SU-DHL-6 (cell line): ENCODE results near the gene GLRA3.

ENCODE experiments used
- EZH2phosphoT487 ChIP-seq: fragments of 200-600 bp; sonication (generic), shearing (Covaris generic); conservative IDR thresholded peaks from 2 replicates; pipeline ENCODE4 v1.6.1; 2018; ENCODE audit warnings: mild to moderate bottlenecking, antibody characterized with exemption, low read length, moderate library complexity, mixed read lengths
- TF ChIP-seq, protein P1 (sequence below): fragments of 200-600 bp; sonication (generic); IDR thresholded peaks from one replicate; pipeline ENCODE4 v1.5.1; 2017; ENCODE audit warnings: antibody characterized with exemption, mild to moderate bottlenecking, low read length, moderate library complexity; ENCODE audit not compliant: insufficient read depth, poor library complexity, severe bottlenecking

DNA sequence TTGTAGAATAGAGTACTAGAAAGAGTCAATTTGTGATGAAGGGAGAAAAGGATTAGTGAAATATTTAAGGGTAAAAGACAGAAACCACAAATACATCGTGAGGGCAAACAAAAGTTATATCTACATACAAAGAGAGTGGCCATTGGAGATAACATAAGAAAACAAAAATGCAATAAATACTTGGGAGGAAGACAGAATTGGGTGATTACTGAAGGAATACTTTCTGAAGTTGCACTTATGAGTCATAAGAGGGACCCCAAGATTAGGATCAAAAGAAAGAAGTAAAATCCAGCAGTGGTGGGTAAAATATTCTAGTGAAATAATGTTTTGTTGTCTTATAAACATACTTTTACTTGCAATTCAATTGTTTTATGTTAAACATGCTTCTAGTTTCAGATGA is 53.7 kb downstream of the GLRA3 start:
- TF ChIP-seq, protein P1, sequence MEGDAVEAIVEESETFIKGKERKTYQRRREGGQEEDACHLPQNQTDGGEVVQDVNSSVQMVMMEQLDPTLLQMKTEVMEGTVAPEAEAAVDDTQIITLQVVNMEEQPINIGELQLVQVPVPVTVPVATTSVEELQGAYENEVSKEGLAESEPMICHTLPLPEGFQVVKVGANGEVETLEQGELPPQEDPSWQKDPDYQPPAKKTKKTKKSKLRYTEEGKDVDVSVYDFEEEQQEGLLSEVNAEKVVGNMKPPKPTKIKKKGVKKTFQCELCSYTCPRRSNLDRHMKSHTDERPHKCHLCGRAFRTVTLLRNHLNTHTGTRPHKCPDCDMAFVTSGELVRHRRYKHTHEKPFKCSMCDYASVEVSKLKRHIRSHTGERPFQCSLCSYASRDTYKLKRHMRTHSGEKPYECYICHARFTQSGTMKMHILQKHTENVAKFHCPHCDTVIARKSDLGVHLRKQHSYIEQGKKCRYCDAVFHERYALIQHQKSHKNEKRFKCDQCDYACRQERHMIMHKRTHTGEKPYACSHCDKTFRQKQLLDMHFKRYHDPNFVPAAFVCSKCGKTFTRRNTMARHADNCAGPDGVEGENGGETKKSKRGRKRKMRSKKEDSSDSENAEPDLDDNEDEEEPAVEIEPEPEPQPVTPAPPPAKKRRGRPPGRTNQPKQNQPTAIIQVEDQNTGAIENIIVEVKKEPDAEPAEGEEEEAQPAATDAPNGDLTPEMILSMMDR: no peak
- TF ChIP-seq EZH2phosphoT487: no peak
